Calu3 (cell line): ENCODE results near the gene SELENOK. TPM values are rescaled to one million over a fixed set of nuclear protein-coding genes. Genes with fewer than 3 reads are reported as not detected.

ENCODE experiments used
- BruUV-seq: library from RNA; stranded (reverse); fragments of 400-500 nt; replicated peaks from 2 replicates; lab custom pipeline; 2021; lab: Mats Ljungman, UMichigan
- CTCF ChIA-PET: fragments of 300-600 bp; sonication (Branson Sonifier 250); formaldehyde crosslinking; loops from one replicate; lab custom pipeline; 2022; ENCODE audit warnings: antibody characterized with exemption; lab: Charles Lee
- DNase-seq: peaks from one replicate; pipeline ENCODE4 v3.0.0; 2022
- H3K27ac Mint-ChIP-seq: one replicate; pipeline ENCODE4 v1.8.0; 2022; ENCODE audit warnings: mixed read lengths; ENCODE audit not compliant: unreplicated experiment
- H3K27me3 Mint-ChIP-seq: one replicate; pipeline ENCODE4 v1.8.0; 2022; ENCODE audit warnings: mixed read lengths; ENCODE audit not compliant: unreplicated experiment
- H3K36me3 Mint-ChIP-seq: one replicate; pipeline ENCODE4 v1.8.0; 2022; ENCODE audit warnings: mild to moderate bottlenecking, moderate library complexity, mixed read lengths; ENCODE audit not compliant: insufficient read depth, unreplicated experiment
- H3K4me1 Mint-ChIP-seq: one replicate; pipeline ENCODE4 v1.8.0; 2022; ENCODE audit warnings: mild to moderate bottlenecking, low read depth, mixed read lengths; ENCODE audit not compliant: unreplicated experiment
- H3K4me3 Mint-ChIP-seq: one replicate; pipeline ENCODE4 v1.8.0; 2022; ENCODE audit warnings: mild to moderate bottlenecking, low read depth, moderate library complexity, mixed read lengths; ENCODE audit not compliant: unreplicated experiment
- H3K9me3 Mint-ChIP-seq: one replicate; pipeline ENCODE4 v1.8.0; 2022; ENCODE audit warnings: low read depth, mixed read lengths; ENCODE audit not compliant: unreplicated experiment
- CTCF ChIP-seq: fragments of 200-600 bp; IDR thresholded peaks from one replicate; pipeline ENCODE4 v1.8.0; 2022; ENCODE audit warnings: antibody characterized with exemption; ENCODE audit not compliant: unreplicated experiment
- intact Hi-C: fragments of 100-400 bp; cut with micrococcal nuclease; formaldehyde crosslinking; loops from one replicate; pipeline ENCODE4 v1.10.0; 2022; ENCODE audit not compliant: unreplicated experiment
- total RNA-seq: library from RNA; stranded (reverse); gene quantifications from 2 replicates; pipeline ENCODE4 v1.2.3, GENCODE V29; 2022

SELENOK gene
- total RNA-seq, 1 experiment from 2014 or later: 52.0 TPM

GRCh38 chr3:53835257-53835656 lies 56.4 kb downstream of the SELENOK start:
- Mint-ChIP-seq H3K4me1 (peaks cover 11% of the 10 kb centered on the region), H3K27ac (no peak overlapping the region), H3K27me3 (no peaks in the 10 kb centered on the region), H3K4me3 (no peak overlapping the region), H3K36me3 (peaks cover 17% of the 10 kb centered on the region), H3K9me3 (no peaks in the 10 kb centered on the region)
- intact Hi-C loops: no loop called here
- CTCF ChIA-PET: no interaction called here
- BruUV-seq: no TSS peak
- TF ChIP-seq CTCF: no peak
- no peak for DNase-seq

GRCh38 chr3:53834429-53835095 lies 57.1 kb downstream of the SELENOK start:
- no peak overlapping the region for H3K27ac Mint-ChIP-seq
- DNase-seq: no peak
- TF ChIP-seq CTCF: no peak
- intact Hi-C loops: no loop called here
- CTCF ChIA-PET: no interaction called here
- H3K27me3 Mint-ChIP-seq: no peaks in the 10 kb centered on the region
- no peaks in the 10 kb centered on the region for H3K9me3 Mint-ChIP-seq
- no TSS peak for BruUV-seq
- no peak overlapping the region for H3K4me3 Mint-ChIP-seq
- peaks cover 22% of the 10 kb centered on the region for H3K36me3 Mint-ChIP-seq
- peaks cover 5% of the 10 kb centered on the region for H3K4me1 Mint-ChIP-seq

Other genes with a start within 250 kb of the SELENOK start
- 24.9 and 28.5 TPM in 2 replicates for gene CHDH, start 45.4 kb downstream of the SELENOK start, total RNA-seq
- 16.0 and 21.9 TPM in 2 replicates for gene IL17RB, start 45.3 kb downstream of the SELENOK start, total RNA-seq
- 21.5 and 28.1 TPM in 2 replicates for gene ACTR8, start 9.7 kb downstream of the SELENOK start, total RNA-seq
- not detected in 2 replicates for gene CACNA2D3, start 230.7 kb upstream of the SELENOK start, total RNA-seq